WTC11 (cell line): ENCODE data around the gene MFAP3L. TPM values are rescaled to one million over a fixed set of nuclear protein-coding genes. Genes with fewer than 3 reads are reported as not detected.

ENCODE experiments used
- ATAC-seq: fragments of 200-7000 bp; cut with Tn5 transposase; 2 replicates; pipeline ENCODE4 v1.10.0; 2021; ENCODE audit warnings: mild to moderate bottlenecking, moderate library complexity
- CTCF ChIA-PET: fragments of 300-600 bp; sonication (Branson Sonifier 250); formaldehyde crosslinking; loops from one replicate; lab custom pipeline; 2021; ENCODE audit warnings: antibody characterized with exemption; lab: Charles Lee
- POLR2A ChIA-PET: fragments of 350-600 bp; sonication (Branson Sonifier 250); formaldehyde crosslinking; loops from one replicate; lab custom pipeline; 2021; ENCODE audit warnings: antibody characterized with exemption; lab: Charles Lee
- DNase-seq: peaks from one replicate; pipeline ENCODE4 v3.0.0; 2021; ENCODE audit warnings: low spot score
- H3K27ac Mint-ChIP-seq: 2 replicates; pipeline ENCODE4 v1.8.0; 2021; ENCODE audit warnings: mixed read lengths
- H3K27me3 Mint-ChIP-seq: 2 replicates; pipeline ENCODE4 v1.8.0; 2021; ENCODE audit warnings: low read depth, mild to moderate bottlenecking, moderate library complexity, mixed read lengths
- H3K36me3 Mint-ChIP-seq: 2 replicates; pipeline ENCODE4 v1.8.0; 2021; ENCODE audit warnings: mixed read lengths
- H3K4me1 Mint-ChIP-seq: 2 replicates; pipeline ENCODE4 v1.8.0; 2022; ENCODE audit warnings: mixed read lengths
- H3K4me3 Mint-ChIP-seq: 2 replicates; pipeline ENCODE4 v1.8.0; 2021; ENCODE audit warnings: mild to moderate bottlenecking, moderate library complexity, mixed read lengths
- H3K9me3 Mint-ChIP-seq: 2 replicates; pipeline ENCODE4 v1.8.0; 2021; ENCODE audit warnings: mixed read lengths
- AFF4 ChIP-seq: sonication (generic); formaldehyde crosslinking; IDR thresholded peaks from 2 replicates; pipeline ENCODE4 v1.8.1; 2023; ENCODE audit warnings: mild to moderate bottlenecking, missing genetic modification reagents, borderline replicate concordance
- ATF1 ChIP-seq: sonication (generic); formaldehyde crosslinking; IDR thresholded peaks from 2 replicates; pipeline ENCODE4 v1.8.1; 2023; ENCODE audit warnings: mild to moderate bottlenecking, moderate library complexity, missing genetic modification reagents
- E2F4 ChIP-seq: sonication (generic); formaldehyde crosslinking; IDR thresholded peaks from 2 replicates; pipeline ENCODE4 v1.8.1; 2022; ENCODE audit warnings: low read depth, mild to moderate bottlenecking, moderate library complexity, missing genetic modification reagents, borderline replicate concordance
- GRHL2 ChIP-seq: fragments of 250-450 bp; sonication (Bioruptor Pico); IDR thresholded peaks from 2 replicates; pipeline ENCODE4 v1.8.0; 2022; ENCODE audit warnings: mild to moderate bottlenecking, moderate library complexity; ENCODE audit not compliant: insufficient replicate concordance, severe bottlenecking
- GTF2I ChIP-seq: fragments of 250-450 bp; sonication (Bioruptor Pico); conservative IDR thresholded peaks from 2 replicates; pipeline ENCODE4 v1.4.0; 2021; ENCODE audit warnings: mild to moderate bottlenecking
- HMGA2 ChIP-seq: fragments of 250-450 bp; sonication (Bioruptor Pico); IDR thresholded peaks from 2 replicates; pipeline ENCODE4 v1.4.0; 2021; ENCODE audit warnings: mild to moderate bottlenecking, moderate library complexity
- JAZF1 ChIP-seq: fragments of 250-450 bp; sonication (Bioruptor Pico); IDR thresholded peaks from 2 replicates; pipeline ENCODE4 v1.9.0; 2021; ENCODE audit warnings: moderate library complexity, mild to moderate bottlenecking, inconsistent platforms
- SMAD4 ChIP-seq: sonication (generic); formaldehyde crosslinking; IDR thresholded peaks from 2 replicates; pipeline ENCODE4 v1.8.0; 2022; ENCODE audit warnings: mild to moderate bottlenecking, missing genetic modification reagents
- SOX15 ChIP-seq: fragments of 250-450 bp; sonication (Bioruptor Pico); IDR thresholded peaks from 2 replicates; pipeline ENCODE4 v1.9.0; 2021; ENCODE audit warnings: mild to moderate bottlenecking
- STAT6 ChIP-seq: sonication (generic); formaldehyde crosslinking; conservative IDR thresholded peaks from 2 replicates; pipeline ENCODE4 v1.8.1; 2023; ENCODE audit warnings: mild to moderate bottlenecking, low read depth, missing genetic modification reagents, moderate library complexity
- TP53 ChIP-seq: sonication (generic); formaldehyde crosslinking; IDR thresholded peaks from 2 replicates; pipeline ENCODE4 v1.8.1; 2023; ENCODE audit warnings: mild to moderate bottlenecking, missing genetic modification reagents
- ZBTB21 ChIP-seq: sonication (generic); formaldehyde crosslinking; IDR thresholded peaks from 2 replicates; pipeline ENCODE4 v1.8.1; 2023; ENCODE audit warnings: mild to moderate bottlenecking, missing genetic modification reagents, borderline replicate concordance
- ZNF219 ChIP-seq: sonication (generic); formaldehyde crosslinking; IDR thresholded peaks from 2 replicates; pipeline ENCODE4 v1.8.0; 2023; ENCODE audit warnings: missing genetic modification reagents, mild to moderate bottlenecking, borderline replicate concordance
- ZNF232 ChIP-seq: sonication (generic); formaldehyde crosslinking; IDR thresholded peaks from 2 replicates; pipeline ENCODE4 v1.8.0; 2022; ENCODE audit warnings: mild to moderate bottlenecking, missing genetic modification reagents
- ZNF263 ChIP-seq: sonication (generic); formaldehyde crosslinking; IDR thresholded peaks from 2 replicates; pipeline ENCODE4 v1.8.1; 2022; ENCODE audit warnings: low read depth, mild to moderate bottlenecking, moderate library complexity, missing genetic modification reagents
- ZNF416 ChIP-seq: fragments of 250-450 bp; sonication (Bioruptor Pico); IDR thresholded peaks from 2 replicates; pipeline ENCODE4 v1.9.0; 2021; ENCODE audit warnings: mild to moderate bottlenecking, inconsistent platforms
- ZNF671 ChIP-seq: fragments of 250-450 bp; sonication (Bioruptor Pico); IDR thresholded peaks from 2 replicates; pipeline ENCODE4 v1.8.0; 2021; ENCODE audit warnings: mild to moderate bottlenecking
- total RNA-seq: library from RNA; stranded (reverse); gene quantifications from 3 replicates; pipeline ENCODE4 v1.2.3, GENCODE V29; 2021
- TF ChIP-seq, protein P1 (sequence below): sonication (generic); formaldehyde crosslinking; IDR thresholded peaks from 2 replicates; pipeline ENCODE4 v1.8.1; 2023; ENCODE audit warnings: mild to moderate bottlenecking, missing genetic modification reagents, moderate library complexity
- TF ChIP-seq, protein P2 (sequence below): sonication (generic); formaldehyde crosslinking; IDR thresholded peaks from 2 replicates; pipeline ENCODE4 v1.8.1; 2022; ENCODE audit warnings: mild to moderate bottlenecking, moderate library complexity, missing genetic modification reagents

Gene MFAP3L
- total RNA-seq, 1 experiment from 2014 or later: 31.3 TPM

DNA sequence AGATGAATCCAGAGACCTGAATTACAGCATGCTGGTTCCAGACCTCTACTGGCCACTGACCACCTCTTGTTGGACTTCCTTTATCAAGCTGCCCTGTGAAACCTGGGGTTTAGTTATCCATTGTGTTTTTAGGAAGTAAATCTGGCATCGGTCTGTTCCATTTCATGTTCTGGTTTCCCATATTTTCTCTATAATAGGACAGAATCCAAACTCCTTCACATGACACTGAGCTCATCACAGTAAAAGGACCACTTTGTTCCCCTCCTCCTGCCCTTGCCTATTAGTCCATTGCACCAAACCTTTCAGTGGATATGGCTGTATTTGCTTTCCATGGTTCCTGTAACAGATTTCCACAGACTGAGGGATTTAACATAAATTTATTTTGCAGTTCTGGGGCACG lies 4.0 kb downstream of the MFAP3L start:
- Mint-ChIP-seq H3K36me3 (peaks cover 3% of the 10 kb centered on the region), H3K4me1 (peaks cover 43% of the 10 kb centered on the region), H3K9me3 (peaks cover 5% of the 10 kb centered on the region; the same call in 1 of the 2 replicates), H3K4me3 (no peak overlapping the region), H3K27me3 (peaks cover 25% of the 10 kb centered on the region), H3K27ac (no peak overlapping the region)
- POLR2A ChIA-PET: no interaction called here
- DNase-seq (no peak), ATAC-seq (no peak)
- TF ChIP-seq GTF2I (CRISPR knock-in tag): no peak
- TF ChIP-seq ATF1: no peak
- TF ChIP-seq ZNF416: no peak
- no peak for TF ChIP-seq HMGA2 (CRISPR knock-in tag)
- no peak for TF ChIP-seq JAZF1 (CRISPR knock-in tag)
- TF ChIP-seq, protein P1, sequence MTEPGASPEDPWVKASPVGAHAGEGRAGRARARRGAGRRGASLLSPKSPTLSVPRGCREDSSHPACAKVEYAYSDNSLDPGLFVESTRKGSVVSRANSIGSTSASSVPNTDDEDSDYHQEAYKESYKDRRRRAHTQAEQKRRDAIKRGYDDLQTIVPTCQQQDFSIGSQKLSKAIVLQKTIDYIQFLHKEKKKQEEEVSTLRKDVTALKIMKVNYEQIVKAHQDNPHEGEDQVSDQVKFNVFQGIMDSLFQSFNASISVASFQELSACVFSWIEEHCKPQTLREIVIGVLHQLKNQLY: no peak
- no peak for TF ChIP-seq SOX15 (CRISPR knock-in tag)
- TF ChIP-seq TP53: no peak
- no peak for TF ChIP-seq ZNF263
- TF ChIP-seq SMAD4: no peak
- TF ChIP-seq GRHL2 (CRISPR knock-in tag): no peak
- TF ChIP-seq ZBTB21 (CRISPR knock-in tag): no peak
- no peak for TF ChIP-seq STAT6 (CRISPR knock-in tag)
- TF ChIP-seq, protein P2, sequence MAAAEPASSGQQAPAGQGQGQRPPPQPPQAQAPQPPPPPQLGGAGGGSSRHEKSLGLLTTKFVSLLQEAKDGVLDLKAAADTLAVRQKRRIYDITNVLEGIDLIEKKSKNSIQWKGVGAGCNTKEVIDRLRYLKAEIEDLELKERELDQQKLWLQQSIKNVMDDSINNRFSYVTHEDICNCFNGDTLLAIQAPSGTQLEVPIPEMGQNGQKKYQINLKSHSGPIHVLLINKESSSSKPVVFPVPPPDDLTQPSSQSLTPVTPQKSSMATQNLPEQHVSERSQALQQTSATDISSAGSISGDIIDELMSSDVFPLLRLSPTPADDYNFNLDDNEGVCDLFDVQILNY: no peak
- no peak for TF ChIP-seq E2F4 (CRISPR knock-in tag)
- TF ChIP-seq ZNF219: no peak
- no peak for TF ChIP-seq AFF4 (CRISPR knock-in tag)
- TF ChIP-seq ZNF671 (CRISPR knock-in tag): no peak
- TF ChIP-seq ZNF232 (CRISPR knock-in tag): no peak
- CTCF ChIA-PET: no interaction called here
